K562 (cell line): ENCODE data around the gene FBLIM1. TPM values are rescaled to one million over a fixed set of nuclear protein-coding genes. Genes with fewer than 3 reads are reported as not detected.

Source experiments
- ATAC-seq: fragments of 200-7000 bp; cut with Tn5 transposase; 3 replicates; pipeline ENCODE4 v1.9.1; 2020; ENCODE audit warnings: moderate library complexity
- BruUV-seq: library from RNA; stranded (reverse); fragments of 400-500 nt; replicated peaks from 2 replicates; lab custom pipeline; 2021; lab: Mats Ljungman, UMichigan
- CTCF ChIA-PET: fragments of 300-600 bp; formaldehyde crosslinking; extraction: SDS; loops from one replicate; lab custom pipeline; 2021; ENCODE audit warnings: low intra/inter-chr PET ratio; lab: Yijun Ruan, JAX
- POLR2A ChIA-PET: fragments of 300-600, 350-650 bp; sonication (Branson Sonifier 250); formaldehyde crosslinking; extraction: SDS; loops from one replicate; lab custom pipeline; 2021; ENCODE audit warnings: antibody characterized with exemption, inconsistent platforms; lab: Yijun Ruan, JAX
- DNase-seq, 4 experiments: peaks; one replicate each; pipeline versions ENCODE4 v3.0.0 to v3.0.0-alpha.2; 2011 to 2018; ENCODE audit warnings: low spot score in 3 of 4, mixed read lengths in 3 of 4; ENCODE audit errors: extremely low read depth in 1 of 4
- FAIRE-seq: peaks from 2 replicates; lab custom pipeline; 2011; peaks lifted over from hg19 to GRCh38; lab: Jason Lieb, UNC
- H2AFZ ChIP-seq: 2 replicates; pipeline ENCODE4 v1.6.0; 2011; ENCODE audit warnings: low read depth, low read length, control low read depth, inconsistent platforms
- H3K27ac ChIP-seq: fragments of 200-600 bp; 3 replicates; pipeline ENCODE4 v1.8.0; 2011; ENCODE audit warnings: low read depth, mild to moderate bottlenecking, control low read depth, inconsistent platforms, low read length, moderate library complexity, mixed read lengths; ENCODE audit errors: extremely low read depth
- H3K27me3 ChIP-seq, 2 experiments: fragments of 300-600 bp in 1 of 2; 2 replicates in 1 of 2; 3 replicates in 1 of 2; pipeline versions ENCODE4 v1.6.0 to v1.8.0; 2011; ENCODE audit warnings: inconsistent platforms in 2 of 2, low read length in 2 of 2, mild to moderate bottlenecking in 1 of 2, mixed read lengths in 1 of 2, moderate library complexity in 1 of 2; ENCODE audit not compliant: control insufficient read depth in 2 of 2, insufficient read depth in 2 of 2
- H3K36me3 ChIP-seq: fragments of 300-600 bp; 3 replicates; pipeline ENCODE4 v1.8.0; 2011; ENCODE audit warnings: mild to moderate bottlenecking, low read length, inconsistent platforms; ENCODE audit not compliant: control insufficient read depth, insufficient read depth
- H3K4me1 ChIP-seq, 2 experiments: fragments of 200-600 bp in 1 of 2; replicated peaks in 1 of 2; 2 replicates in 1 of 2; 3 replicates in 1 of 2; pipeline versions ENCODE4 v1.5.1 to v1.8.0; 2011; ENCODE audit warnings: inconsistent platforms in 2 of 2, low read length in 2 of 2, mild to moderate bottlenecking in 1 of 2, mixed read lengths in 1 of 2, moderate library complexity in 1 of 2; ENCODE audit not compliant: control insufficient read depth in 2 of 2, insufficient read depth in 2 of 2
- H3K4me2 ChIP-seq: 2 replicates; pipeline ENCODE4 v1.6.1; 2011; ENCODE audit warnings: low read length, control low read depth, inconsistent platforms, mixed read lengths; ENCODE audit not compliant: insufficient read depth
- H3K4me3 ChIP-seq: fragments of 200-600 bp; sonication (generic), shearing (Covaris generic); 2 replicates; pipeline ENCODE4 v1.5.1; 2016; ENCODE audit warnings: control low read depth, inconsistent platforms
- H3K79me2 ChIP-seq: fragments of 200-600 bp; 3 replicates; pipeline ENCODE4 v1.8.0; 2011; ENCODE audit warnings: low read length, inconsistent platforms; ENCODE audit not compliant: control insufficient read depth, insufficient read depth
- H3K9ac ChIP-seq, 2 experiments: 2 replicates each; pipeline versions ENCODE4 v1.6.0 to v1.6.1; 2011; ENCODE audit warnings: low read depth in 2 of 2, low read length in 2 of 2, control low read depth in 1 of 2, inconsistent platforms in 1 of 2, mild to moderate bottlenecking in 1 of 2, mixed read lengths in 1 of 2; ENCODE audit not compliant: insufficient read depth in 1 of 2
- H3K9me1 ChIP-seq: one replicate; pipeline ENCODE4 v1.6.0; 2011; ENCODE audit warnings: inconsistent platforms, mild to moderate bottlenecking, low read length, moderate library complexity; ENCODE audit not compliant: control insufficient read depth, insufficient read depth
- H3K9me3 ChIP-seq: replicated peaks from 2 replicates; pipeline ENCODE4 v1.5.1; 2011; ENCODE audit warnings: low read depth, low read length, inconsistent platforms; ENCODE audit not compliant: control insufficient read depth, insufficient read depth
- H4K20me1 ChIP-seq: replicated peaks from 2 replicates; pipeline ENCODE4 v1.6.1; 2011; ENCODE audit warnings: low read length, inconsistent platforms, mixed read lengths; ENCODE audit not compliant: control insufficient read depth, insufficient read depth
- BACH1 ChIP-seq: fragments of 200-800 bp; sonication (Bioruptor generic); IDR thresholded peaks from 2 replicates; pipeline ENCODE4 v1.6.1; 2016; ENCODE audit warnings: missing genetic modification characterization, missing compliant biosample characterization
- BCOR ChIP-seq: fragments of 450-650 bp; IDR thresholded peaks from 2 replicates; pipeline ENCODE4 v1.6.1; 2016
- CHD4 ChIP-seq: fragments of 200-600 bp; sonication (generic); IDR thresholded peaks from 3 replicates; pipeline ENCODE4 v1.6.1; 2012; ENCODE audit warnings: low read depth, mild to moderate bottlenecking, mixed read lengths, low read length, inconsistent platforms; ENCODE audit not compliant: insufficient read depth, insufficient replicate concordance, poor library complexity, severe bottlenecking
- HDAC2 ChIP-seq: fragments of 450-650 bp; IDR thresholded peaks from 2 replicates; pipeline ENCODE4 v1.6.1; 2016; ENCODE audit warnings: mild to moderate bottlenecking
- RBM25 ChIP-seq: fragments of 200-400 bp; formaldehyde crosslinking; IDR thresholded peaks from 2 replicates; pipeline ENCODE4 v1.6.1; 2018; ENCODE audit warnings: low read length, low read depth, moderate library complexity; ENCODE audit not compliant: severe bottlenecking
- SMARCA5 ChIP-seq: fragments of 450-650 bp; IDR thresholded peaks from 2 replicates; pipeline ENCODE4 v1.6.1; 2016
- ZNF224 ChIP-seq: sonication (generic); formaldehyde crosslinking; IDR thresholded peaks from 2 replicates; pipeline ENCODE4 v1.8.0; 2022; ENCODE audit warnings: mild to moderate bottlenecking, missing genetic modification reagents
- ZNF644 ChIP-seq: fragments of 200-800 bp; sonication (Bioruptor generic); IDR thresholded peaks from 2 replicates; pipeline ENCODE4 v1.6.1; 2016; ENCODE audit warnings: low read depth, missing genetic modification characterization, missing compliant biosample characterization
- ZNF695 ChIP-seq: fragments of 450-650 bp; formaldehyde crosslinking; IDR thresholded peaks from 2 replicates; pipeline ENCODE4 v1.4.0; 2020; ENCODE audit warnings: mild to moderate bottlenecking, moderate library complexity
- WGBS: fragments of 100-300 bp; shearing (Covaris generic); methylation state at CpG from one replicate; pipeline ENCODE4 v1.1.6; 2016; ENCODE audit warnings: low coverage, mixed read lengths; ENCODE audit not compliant: insufficient coverage; ENCODE audit errors: missing lambda C conversion rate; 5-methylcytosine and 5-hydroxymethylcytosine counted together
- in situ Hi-C: fragments of 300-500 bp; cut with MboI; formaldehyde crosslinking; loops from 4 replicates; pipeline ENCODE4 v1.15.0; 2018; ENCODE audit warnings: inconsistent platforms, mixed read lengths
- intact Hi-C: fragments of 100-400 bp; cut with micrococcal nuclease; formaldehyde crosslinking; loops from 2 replicates; pipeline ENCODE4 v1.14.2; 2022
- polyA plus RNA-seq, 8 experiments: library from polyadenylated mRNA; depleted of rRNA in 4 of 8; stranded (reverse) in 5 of 8; unstranded in 3 of 8; fragments of >200 nt; fragmentation: Nextera tagmentation in 2 of 8; fragmentation: Illumina TruSeq in 1 of 8; extraction: Ambion mirVana in 2 of 8; extraction: Trizol in 1 of 8; gene quantifications; 2 replicates each; pipeline versions ENCODE4 v1.2.1 to v1.2.3, GENCODE V29; 2011 to 2014; ENCODE audit warnings: inconsistent platforms in 1 of 8, missing spikeins in 1 of 8
- total RNA-seq, 7 experiments: library from RNA; depleted of rRNA in 6 of 7; stranded (reverse); fragments of >200 nt in 6 of 7; fragmentation: Illumina TruSeq in 2 of 7; extraction: Trizol in 2 of 7; gene quantifications; 2 replicates each; pipeline versions ENCODE4 v1.2.1 to v1.2.3, GENCODE V29; 2011 to 2021; ENCODE audit warnings: low replicate concordance in 1 of 7
- TF ChIP-seq, protein P1 (sequence below): IDR thresholded peaks from 2 replicates; pipeline ENCODE4 v1.6.1; 2016; ENCODE audit warnings: missing genetic modification characterization, missing compliant biosample characterization
- TF ChIP-seq, protein P2 (sequence below), 2 experiments: fragments of 200-800 bp in 1 of 2; sonication (Bioruptor generic) in 1 of 2; sonication (generic) in 1 of 2; formaldehyde crosslinking in 1 of 2; IDR thresholded peaks in 1 of 2; conservative IDR thresholded peaks in 1 of 2; 2 replicates each; pipeline versions ENCODE4 v1.5.0 to v1.6.1; 2016 to 2020; ENCODE audit warnings: missing compliant biosample characterization in 1 of 2, missing genetic modification characterization in 1 of 2, missing genetic modification reagents in 1 of 2

The FBLIM1 gene
- total and polyA plus RNA-seq, 9 of the 15 experiments (the other 6 are each of a cell fraction or from before 2014, with no cell fraction given) = 0.14 to 0.24 TPM; not detected in 7

DNA sequence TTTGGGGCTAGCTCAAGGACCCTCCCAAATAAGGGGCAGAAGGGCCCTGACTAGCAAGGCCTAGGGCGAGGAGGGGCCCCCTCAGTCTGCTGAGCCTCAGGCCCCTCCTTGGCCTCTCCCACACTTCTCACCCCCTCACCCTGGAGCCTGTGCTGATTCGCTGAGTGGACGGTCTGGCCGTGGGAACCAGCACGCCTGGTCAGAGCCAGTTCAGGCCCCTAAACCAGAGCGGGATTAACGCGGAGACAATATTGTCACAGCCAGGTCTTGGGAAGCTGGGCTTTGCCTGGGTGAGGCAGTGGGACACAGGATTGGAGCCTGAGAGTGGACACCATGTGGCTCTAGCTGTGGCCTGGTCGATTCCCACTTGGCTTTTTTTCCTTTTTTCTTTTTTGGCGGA, 4.8 kb upstream of the FBLIM1 start:
- peaks cover 9% of the 10 kb centered on the region for H4K20me1 ChIP-seq
- no peaks in the 10 kb centered on the region for H3K36me3 ChIP-seq
- H3K79me2 ChIP-seq = no peaks in the 10 kb centered on the region
- no peak; the same call in 2 of the 3 replicates for ATAC-seq
- FAIRE-seq = no peak
- H3K4me2 ChIP-seq = no peak overlapping the region
- H2AFZ ChIP-seq = no peak overlapping the region
- H3K9me3 ChIP-seq = no peaks in the 10 kb centered on the region
- peak overlapping the region in 1 of 2 experiments; percentile 48; a peak in 1 of 4 replicates for H3K9ac ChIP-seq
- CTCF ChIA-PET = no interaction called here
- peaks cover 0 to 22% of the 10 kb centered on the region in 2 experiments; a peak in 2 of 5 replicates for H3K4me1 ChIP-seq
- BruUV-seq = no TSS peak
- no peak overlapping the region for H3K4me3 ChIP-seq
- no peak for TF ChIP-seq ZNF644 (tag)
- TF ChIP-seq ZNF695 = no peak
- in situ Hi-C loops (no loop called here), intact Hi-C loops (no loop called here)
- 41% methylated on average over 10 of the region's 10 CpGs for WGBS
- no peak for DNase-seq
- POLR2A ChIA-PET = interaction anchor here (0.6 kb wide), 1 partner anchor 123 kb away, joined by 4 read pairs; no protein-coding TSS in a partner anchor
- H3K27me3 ChIP-seq = peaks cover 18 to 44% of the 10 kb centered on the region in 2 experiments; a peak in 4 of 5 replicates
- H3K27ac ChIP-seq = no peak overlapping the region
- no peaks in the 10 kb centered on the region for H3K9me1 ChIP-seq

DNA sequence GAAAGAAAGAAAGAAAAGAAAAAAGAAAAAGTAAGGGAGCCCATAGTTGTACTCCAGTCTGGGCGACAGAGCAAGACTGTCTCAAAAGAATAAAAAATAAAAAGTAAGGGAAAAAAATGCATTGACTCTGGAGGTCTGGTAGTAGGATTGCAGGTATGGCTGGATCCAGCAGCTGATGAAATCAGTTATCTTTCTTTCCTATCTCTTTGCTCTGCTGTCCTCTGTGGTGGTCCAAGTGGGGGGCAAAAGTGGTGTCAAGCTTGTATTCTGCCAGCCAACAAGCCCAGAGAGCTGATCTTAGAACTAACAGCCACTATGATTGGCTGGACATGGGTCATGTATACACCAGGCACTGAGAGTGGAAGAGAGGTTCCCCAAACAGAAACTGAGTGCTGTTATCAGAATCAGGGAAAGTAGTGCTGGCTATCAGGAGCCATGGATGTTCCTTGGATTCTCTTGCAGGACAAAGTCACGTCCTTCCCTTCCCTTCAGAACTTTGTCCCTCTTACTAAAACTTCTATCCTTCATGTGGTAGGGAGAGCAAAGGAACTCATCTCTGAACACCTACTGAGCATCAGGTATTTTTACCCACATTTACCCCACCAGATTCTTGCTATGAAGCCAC, 3.5 kb upstream of the FBLIM1 start:
- in situ Hi-C loops = no loop called here
- CTCF ChIA-PET = no interaction called here
- FAIRE-seq = peak; percentile 49
- H3K9me3 ChIP-seq = no peaks in the 10 kb centered on the region
- BruUV-seq = no TSS peak
- peaks cover 0 to 29% of the 10 kb centered on the region in 2 experiments; a peak in 2 of 5 replicates for H3K4me1 ChIP-seq
- no peak overlapping the region for H3K4me2 ChIP-seq
- TF ChIP-seq SMARCA5 = peak; percentile 66; the same call in 1 of the 2 replicates
- no peak for TF ChIP-seq BACH1
- TF ChIP-seq HDAC2 = peak; percentile 35; the same call in 1 of the 2 replicates
- TF ChIP-seq, protein P1, sequence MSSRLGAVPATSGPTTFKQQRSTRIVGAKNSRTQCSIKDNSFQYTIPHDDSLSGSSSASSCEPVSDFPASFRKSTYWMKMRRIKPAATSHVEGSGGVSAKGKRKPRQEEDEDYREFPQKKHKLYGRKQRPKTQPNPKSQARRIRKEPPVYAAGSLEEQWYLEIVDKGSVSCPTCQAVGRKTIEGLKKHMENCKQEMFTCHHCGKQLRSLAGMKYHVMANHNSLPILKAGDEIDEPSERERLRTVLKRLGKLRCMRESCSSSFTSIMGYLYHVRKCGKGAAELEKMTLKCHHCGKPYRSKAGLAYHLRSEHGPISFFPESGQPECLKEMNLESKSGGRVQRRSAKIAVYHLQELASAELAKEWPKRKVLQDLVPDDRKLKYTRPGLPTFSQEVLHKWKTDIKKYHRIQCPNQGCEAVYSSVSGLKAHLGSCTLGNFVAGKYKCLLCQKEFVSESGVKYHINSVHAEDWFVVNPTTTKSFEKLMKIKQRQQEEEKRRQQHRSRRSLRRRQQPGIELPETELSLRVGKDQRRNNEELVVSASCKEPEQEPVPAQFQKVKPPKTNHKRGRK (tag) = peak; percentile 47; the same call in 1 of the 2 replicates
- TF ChIP-seq ZNF224 (CRISPR knock-in tag) = no peak
- peak; percentile 84 for TF ChIP-seq BCOR
- TF ChIP-seq, protein P2, sequence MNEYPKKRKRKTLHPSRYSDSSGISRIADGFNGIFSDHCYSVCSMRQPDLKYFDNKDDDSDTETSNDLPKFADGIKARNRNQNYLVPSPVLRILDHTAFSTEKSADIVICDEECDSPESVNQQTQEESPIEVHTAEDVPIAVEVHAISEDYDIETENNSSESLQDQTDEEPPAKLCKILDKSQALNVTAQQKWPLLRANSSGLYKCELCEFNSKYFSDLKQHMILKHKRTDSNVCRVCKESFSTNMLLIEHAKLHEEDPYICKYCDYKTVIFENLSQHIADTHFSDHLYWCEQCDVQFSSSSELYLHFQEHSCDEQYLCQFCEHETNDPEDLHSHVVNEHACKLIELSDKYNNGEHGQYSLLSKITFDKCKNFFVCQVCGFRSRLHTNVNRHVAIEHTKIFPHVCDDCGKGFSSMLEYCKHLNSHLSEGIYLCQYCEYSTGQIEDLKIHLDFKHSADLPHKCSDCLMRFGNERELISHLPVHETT (CRISPR knock-in tag; conservative IDR thresholded peaks at IDR 0.05 in 1 of 2, IDR thresholded peaks at IDR 0.05 in 1 of 2) = 0 out of 4 replicates have a peak, but pooled peaks of 1 of the 2 experiments have one; percentile 31
- TF ChIP-seq RBM25 = peak; percentile 95
- TF ChIP-seq CHD4 = peak; percentile 64
- ATAC-seq = no peak
- H3K27ac ChIP-seq = no peak overlapping the region
- H3K79me2 ChIP-seq = no peaks in the 10 kb centered on the region
- H4K20me1 ChIP-seq = peaks cover 9% of the 10 kb centered on the region
- intact Hi-C loops = no loop called here
- no peak for DNase-seq
- POLR2A ChIA-PET = interaction anchor here (1.4 kb wide), 1 partner anchor 9 kb away, joined by 6 read pairs; no protein-coding TSS in a partner anchor
- no peak overlapping the region; a peak in 1 of 4 replicates for H3K9ac ChIP-seq
- no peaks in the 10 kb centered on the region for H3K36me3 ChIP-seq
- WGBS = 5% methylated on average over 2 of the region's 2 CpGs
- H3K27me3 ChIP-seq = peaks cover 24 to 44% of the 10 kb centered on the region in 2 experiments; a peak in 4 of 5 replicates
- H3K9me1 ChIP-seq = no peaks in the 10 kb centered on the region
- H2AFZ ChIP-seq = no peak overlapping the region
- H3K4me3 ChIP-seq = no peak overlapping the region
